Tibial nerve (tissue), 4 donors: Measurements from ENCODE around the gene ZFP92.

ENCODE experiments used
- CTCF ChIP-seq, 5 experiments: fragments of 200-600 bp in 3 of 5; fragments of 450-650 bp in 2 of 5; sonication (generic) in 3 of 5; IDR thresholded peaks; one replicate each; pipeline ENCODE4 v1.5.1; 2016 to 2019; ENCODE audit warnings: antibody characterized with exemption in 5 of 5, mild to moderate bottlenecking in 3 of 5, moderate library complexity in 2 of 5
- EP300 ChIP-seq, 2 donors: sonication (generic); formaldehyde crosslinking; IDR thresholded peaks; one replicate each; pipeline ENCODE4 v1.6.1; 2017; ENCODE audit warnings: antibody characterized with exemption in 2 of 2, mild to moderate bottlenecking in 1 of 2
- POLR2A ChIP-seq, 2 donors: fragments of 450-650 bp; IDR thresholded peaks; one replicate each; pipeline ENCODE4 v1.6.1; 2017; ENCODE audit warnings: antibody characterized with exemption in 2 of 2, mild to moderate bottlenecking in 2 of 2, moderate library complexity in 2 of 2

GRCh38 chrX:153447581-153447960 is 36.3 kb downstream of the ZFP92 start:
- TF ChIP-seq CTCF (IDR thresholded peaks at IDR 0.05) (no peak), POLR2A (IDR thresholded peaks at IDR 0.05) (no peak), EP300 (IDR thresholded peaks at IDR 0.05) (no peak)
